HepG2 (cell line): Measurements from ENCODE around the gene ADGRG6. TPM values are rescaled to one million over a fixed set of nuclear protein-coding genes. Genes with fewer than 3 reads are reported as not detected.

ENCODE experiments used
- CENPT ChIP-seq: sonication (generic); formaldehyde crosslinking; IDR thresholded peaks from 2 replicates; pipeline ENCODE4 v1.8.0; 2022; ENCODE audit warnings: low read depth, mild to moderate bottlenecking, moderate library complexity, missing genetic modification reagents
- FOSL2 ChIP-seq: sonication (generic); formaldehyde crosslinking; IDR thresholded peaks from 2 replicates; pipeline ENCODE4 v1.4.0; 2020; ENCODE audit warnings: missing genetic modification reagents
- HNF1A ChIP-seq, 2 experiments: sonication (generic) in 1 of 2; formaldehyde crosslinking in 1 of 2; IDR thresholded peaks; 2 replicates each; pipeline versions ENCODE4 v1.4.0 to v1.6.1; 2016 to 2020; ENCODE audit warnings: borderline replicate concordance in 1 of 2, low read depth in 1 of 2, mild to moderate bottlenecking in 1 of 2, missing genetic modification reagents in 1 of 2
- ISL2 ChIP-seq: sonication (generic); formaldehyde crosslinking; IDR thresholded peaks from 2 replicates; pipeline ENCODE4 v1.5.0; 2020; ENCODE audit warnings: missing genetic modification reagents
- JDP2 ChIP-seq: sonication (generic); formaldehyde crosslinking; IDR thresholded peaks from 2 replicates; pipeline ENCODE4 v1.8.1; 2022; ENCODE audit warnings: missing genetic modification reagents, borderline replicate concordance
- MLX ChIP-seq: IDR thresholded peaks from 2 replicates; pipeline ENCODE4 v1.6.1; 2016
- MNT ChIP-seq: fragments of 450-650 bp; IDR thresholded peaks from 2 replicates; pipeline ENCODE4 v1.6.1; 2016
- PPARG ChIP-seq: conservative IDR thresholded peaks from 2 replicates; pipeline ENCODE4 v1.6.1; 2016; ENCODE audit warnings: missing biosample characterization, missing genetic modification reagents
- REPIN1 ChIP-seq: sonication (generic); formaldehyde crosslinking; IDR thresholded peaks from 2 replicates; pipeline ENCODE4 v1.8.0; 2022; ENCODE audit warnings: missing genetic modification reagents, low read depth, mild to moderate bottlenecking, borderline replicate concordance
- SAP130 ChIP-seq: IDR thresholded peaks from 2 replicates; pipeline ENCODE4 v1.6.1; 2016; ENCODE audit warnings: low read depth
- TCF7 ChIP-seq: sonication (generic); IDR thresholded peaks from 2 replicates; pipeline ENCODE4 v1.6.1; 2016; ENCODE audit warnings: antibody characterized with exemption, low read depth
- ZBTB33 ChIP-seq: sonication (generic); formaldehyde crosslinking; IDR thresholded peaks from 2 replicates; pipeline ENCODE4 v1.4.0; 2020; ENCODE audit warnings: missing genetic modification reagents
- ZC3H4 ChIP-seq: sonication (generic); formaldehyde crosslinking; IDR thresholded peaks from 2 replicates; pipeline ENCODE4 v1.4.0; 2020; ENCODE audit warnings: missing genetic modification reagents, borderline replicate concordance
- ZGPAT ChIP-seq: IDR thresholded peaks from 2 replicates; pipeline ENCODE4 v1.6.1; 2016; ENCODE audit warnings: mild to moderate bottlenecking
- ZNF12 ChIP-seq: sonication (generic); formaldehyde crosslinking; IDR thresholded peaks from 2 replicates; pipeline ENCODE4 v1.5.0; 2020; ENCODE audit warnings: missing genetic modification reagents
- ZNF263 ChIP-seq: sonication (generic); formaldehyde crosslinking; IDR thresholded peaks from 2 replicates; pipeline ENCODE4 v1.4.0; 2020; ENCODE audit warnings: missing genetic modification reagents
- ZNF44 ChIP-seq: sonication (generic); formaldehyde crosslinking; IDR thresholded peaks from 2 replicates; pipeline ENCODE4 v1.5.1; 2020; ENCODE audit warnings: mild to moderate bottlenecking, missing genetic modification reagents
- ZNF75D ChIP-seq: sonication (generic); formaldehyde crosslinking; IDR thresholded peaks from 2 replicates; pipeline ENCODE4 v1.8.1; 2023; ENCODE audit warnings: missing genetic modification reagents, mild to moderate bottlenecking, borderline replicate concordance
- polyA plus RNA-seq, 8 experiments: library from polyadenylated mRNA; depleted of rRNA in 3 of 8; stranded (reverse) in 7 of 8; unstranded in 1 of 8; fragments of >200 nt; fragmentation: Illumina TruSeq in 4 of 8; extraction: Trizol in 4 of 8; gene quantifications; 2 replicates each; pipeline versions ENCODE4 v1.2.1 to v1.2.3, GENCODE V29; 2011 to 2016; ENCODE audit warnings: low read depth in 4 of 8, missing spikeins in 1 of 8, mixed read lengths in 1 of 8; ENCODE audit not compliant: insufficient read depth in 1 of 8
- total RNA-seq, 5 experiments: library from RNA; depleted of rRNA; stranded (reverse); fragments of >200 nt; fragmentation: Illumina TruSeq; extraction: Trizol; gene quantifications; 2 replicates each; pipeline ENCODE4 v1.2.3, GENCODE V29; 2016; ENCODE audit warnings: low read depth in 1 of 5

The ADGRG6 gene
- total and polyA plus RNA-seq, 2 of the 13 experiments (the other 11 are each of a cell fraction or from before 2014, with no cell fraction given) = 129 to 249 TPM

GRCh38 chr6:142323377-142323776 lies 21.6 kb downstream of the ADGRG6 start (continued):
- TF ChIP-seq HNF1A (IDR thresholded peaks at IDR 0.05; ENCODE audit: low read depth) (no peak), HNF1A (CRISPR knock-in tag; IDR thresholded peaks at IDR 0.05; ENCODE audit: borderline replicate concordance) (peak; percentile 32; the same call in 1 of the 2 replicates), ISL2 (peak; percentile 87), MNT (no peak), MLX (no peak), ZNF44 (no peak), PPARG (CRISPR knock-in tag) (no peak; the same call in 1 of the 2 replicates), SAP130 (peak; percentile 86), ZNF263 (no peak), ZGPAT (CRISPR knock-in tag) (peak; percentile 67; the same call in 1 of the 2 replicates), REPIN1 (CRISPR knock-in tag) (0 out of 2 replicates have a peak, but pooled peaks have one; percentile 44), ZNF12 (peak; percentile 84; the same call in 1 of the 2 replicates), ZNF75D (CRISPR knock-in tag) (no peak), ZC3H4 (no peak), FOSL2 (CRISPR knock-in tag) (peak; percentile 95), TCF7 (peak; percentile 52), CENPT (no peak), ZBTB33 (CRISPR knock-in tag) (no peak), JDP2 (CRISPR knock-in tag) (no peak)
